GM18511 (cell line): ENCODE results near the gene DLX5.

Experiments used
- ATAC-seq: cut with Tn5 transposase; IDR thresholded peaks from one replicate; pipeline ENCODE4 v1.9.1; 2021; ENCODE audit warnings: mild to moderate bottlenecking, moderate library complexity; ENCODE audit not compliant: unreplicated experiment

DLX5 gene

GRCh38 chr7:97018791-97019531 lies 5.7 kb downstream of the DLX5 start:
- ATAC-seq: no peak

DNA sequence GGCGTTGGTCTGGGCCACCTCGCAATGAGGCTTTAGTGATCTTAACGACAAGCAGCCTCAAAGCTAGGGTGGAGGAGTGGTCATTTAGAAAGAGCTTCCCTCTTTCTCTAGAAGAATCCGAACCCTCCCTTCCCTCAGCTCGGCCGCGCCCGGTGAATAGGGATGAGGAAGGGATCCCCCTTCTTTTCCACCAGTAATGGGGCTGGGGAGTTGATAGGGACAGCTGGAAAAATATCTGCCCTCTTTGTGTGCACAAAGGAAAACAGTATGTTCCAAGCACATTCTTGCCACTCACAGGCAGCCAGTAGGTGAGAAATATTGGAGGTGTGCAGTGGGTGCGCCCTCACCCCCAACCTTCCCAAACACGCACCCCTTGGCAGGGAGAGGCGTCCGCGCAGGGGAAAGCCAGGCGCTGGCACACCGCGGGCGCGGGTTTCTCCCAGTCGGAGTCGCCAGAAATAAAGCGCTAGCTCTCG lies 6.5 kb downstream of the DLX5 start:
- ATAC-seq: no peak

DNA sequence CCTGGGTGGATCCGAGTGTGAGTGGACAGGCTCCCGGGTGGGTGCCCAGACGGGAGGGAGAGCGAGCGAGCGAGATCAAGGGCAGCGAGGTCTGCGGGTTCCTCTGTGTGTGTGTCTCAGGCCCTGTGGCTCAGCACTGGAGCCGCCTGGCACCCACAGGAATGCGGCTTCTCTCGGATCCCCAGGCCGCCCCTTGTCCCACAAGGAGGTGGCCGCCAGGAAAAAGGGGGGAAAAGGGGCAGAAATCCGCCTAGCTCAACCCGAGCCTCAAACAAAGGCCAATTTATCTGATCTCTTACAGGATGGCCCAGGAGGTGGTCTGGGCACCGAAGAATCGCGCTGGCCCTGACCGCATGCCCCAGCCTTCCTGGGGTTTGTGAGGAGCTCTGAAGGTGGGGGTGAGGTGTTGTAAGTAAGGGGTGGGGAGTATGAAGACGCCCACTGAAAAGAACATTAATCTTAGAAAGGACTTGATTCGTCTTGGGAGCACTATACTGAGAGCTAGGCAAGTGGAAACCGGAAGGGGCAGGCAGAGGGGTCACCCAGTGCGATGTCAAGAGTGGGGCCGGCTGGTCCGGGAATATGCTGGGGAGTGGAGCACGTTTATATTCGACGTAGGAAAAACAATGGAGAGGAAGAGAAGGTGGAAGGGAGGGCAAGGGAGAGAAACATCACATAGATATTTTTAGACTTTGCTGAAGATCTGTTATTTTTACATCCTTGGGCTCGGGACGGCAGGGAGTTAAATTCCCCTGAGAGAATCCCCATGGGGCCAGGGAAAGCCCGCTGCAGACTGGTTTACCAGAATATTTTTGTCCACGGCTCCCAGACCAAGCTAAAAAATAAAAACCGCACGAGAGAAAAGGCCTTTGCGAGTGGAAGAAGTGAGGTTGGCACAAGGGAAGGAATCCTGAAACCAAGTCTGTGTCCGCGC lies 7.2 kb downstream of the DLX5 start:
- ATAC-seq: no peak

GRCh38 chr7:97016381-97017191 lies 8.0 kb downstream of the DLX5 start:
- ATAC-seq: no peak

DNA sequence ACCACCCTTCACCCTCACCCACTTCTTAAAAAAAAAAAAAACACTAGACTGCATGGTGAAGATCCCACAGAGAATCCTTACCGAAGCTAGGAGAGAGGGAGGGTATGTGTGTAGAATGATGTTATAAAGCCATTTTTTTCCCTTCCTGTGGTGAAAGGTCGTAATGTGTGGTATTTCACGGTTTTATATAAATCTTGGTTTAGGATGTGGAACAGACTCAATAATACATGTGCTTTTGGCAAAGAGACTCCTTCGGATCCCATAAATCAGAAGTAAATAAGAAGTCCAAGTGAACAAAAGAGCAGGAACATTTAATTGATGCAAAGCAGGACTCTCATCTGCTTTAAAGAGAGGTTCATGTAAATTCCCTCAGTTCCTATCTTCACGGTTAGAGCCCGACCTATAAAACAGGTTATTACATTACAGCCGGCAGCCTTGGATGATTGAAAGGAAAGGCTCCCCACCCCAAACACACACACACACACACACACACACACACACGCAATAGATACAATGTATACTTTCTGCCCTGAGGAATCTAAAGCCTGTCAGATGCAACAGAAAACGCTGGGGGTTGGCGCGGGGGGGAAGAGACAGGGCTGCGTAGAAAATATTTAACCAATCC lies 8.8 kb downstream of the DLX5 start:
- ATAC-seq: no peak

GRCh38 chr7:97015279-97015678 lies 9.4 kb downstream of the DLX5 start:
- no peak for ATAC-seq

- ATAC-seq: no peak
Observed at GRCh38 chr7:97014145-97014750, 10.4 kb downstream of the DLX5 start.

DNA sequence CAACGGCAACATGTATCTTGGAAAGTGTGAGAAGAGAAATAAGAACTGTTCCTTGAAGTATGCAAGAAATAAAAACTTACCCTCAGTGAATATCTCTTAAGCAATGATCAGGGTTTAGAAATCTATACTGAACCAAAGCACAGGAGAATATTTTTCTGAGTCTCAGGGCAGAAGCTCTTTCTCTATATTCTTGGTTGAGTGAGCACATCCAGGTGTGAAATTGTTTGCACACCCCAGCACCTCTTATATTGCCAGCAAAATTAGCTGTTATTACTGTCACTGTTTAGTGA lies 10.8 kb downstream of the DLX5 start:
- no peak for ATAC-seq

DNA sequence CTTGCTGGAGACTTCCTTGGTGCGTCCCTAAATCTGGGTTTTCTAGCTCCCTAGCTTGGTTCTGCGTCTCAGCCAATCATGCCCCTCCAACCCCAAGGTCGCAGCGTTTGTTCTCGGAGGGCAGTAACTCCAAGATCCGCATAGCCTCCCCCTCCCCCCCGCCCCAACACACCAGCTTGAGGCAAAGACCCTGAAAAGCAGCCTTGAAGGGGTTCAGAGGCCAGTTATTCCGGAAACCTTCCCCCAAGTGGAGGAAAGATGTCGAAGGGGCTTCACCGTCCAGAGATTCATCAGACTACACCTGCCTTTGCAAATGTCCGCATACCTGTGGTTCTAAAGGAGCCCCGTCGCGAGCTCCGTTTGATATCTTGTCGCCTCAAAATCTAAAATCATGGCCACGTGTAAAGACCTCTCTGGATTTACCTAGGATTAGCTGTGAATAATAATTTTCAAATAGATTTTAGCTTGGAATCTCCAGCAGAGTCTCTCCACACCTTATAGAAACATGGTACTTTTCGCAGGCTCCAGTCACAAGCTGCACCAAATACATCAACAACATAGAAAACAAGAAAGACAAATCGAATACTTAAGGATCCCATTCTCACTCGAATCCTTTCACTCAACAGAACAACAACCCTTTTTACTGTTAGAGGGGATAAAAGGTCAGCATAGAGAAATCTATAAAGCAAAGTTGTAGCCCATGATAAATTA lies 11.3 kb downstream of the DLX5 start:
- no peak for ATAC-seq

DNA sequence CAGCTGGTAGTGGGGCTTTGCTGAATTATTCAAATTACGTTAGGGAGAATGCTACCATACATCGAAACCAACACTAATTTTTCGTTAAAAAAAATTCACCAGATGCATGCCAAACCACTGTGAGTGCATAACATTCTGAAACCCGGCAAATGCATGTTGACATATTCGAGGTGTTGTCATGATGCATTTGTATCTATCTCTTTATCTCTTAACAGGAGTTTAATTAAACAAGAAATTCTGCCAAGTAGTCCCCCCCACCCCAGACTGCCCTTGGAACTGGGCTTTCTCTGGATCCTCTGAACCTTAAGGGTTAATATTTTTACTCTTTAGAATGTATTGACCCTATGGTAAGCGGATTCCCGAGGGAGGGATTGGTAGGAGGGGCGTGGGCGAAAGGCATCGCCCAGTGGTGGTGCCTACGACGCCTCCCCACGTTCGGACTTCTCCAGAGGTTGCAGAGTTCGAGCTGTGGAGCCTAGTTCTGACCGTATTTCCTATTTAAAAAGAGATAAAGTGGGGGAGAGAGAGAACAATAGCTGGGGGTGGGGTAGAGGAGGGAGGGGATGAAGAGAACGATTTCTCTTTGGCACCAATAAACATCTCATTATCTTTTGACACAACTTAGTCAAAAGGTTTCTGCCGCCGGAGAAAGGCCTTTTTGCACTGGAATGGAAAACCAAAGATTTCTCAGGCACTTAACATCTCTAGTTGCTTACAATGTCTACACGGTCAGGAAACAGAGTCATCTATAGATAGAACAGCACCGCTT lies 12.1 kb downstream of the DLX5 start:
- ATAC-seq: no peak

DNA sequence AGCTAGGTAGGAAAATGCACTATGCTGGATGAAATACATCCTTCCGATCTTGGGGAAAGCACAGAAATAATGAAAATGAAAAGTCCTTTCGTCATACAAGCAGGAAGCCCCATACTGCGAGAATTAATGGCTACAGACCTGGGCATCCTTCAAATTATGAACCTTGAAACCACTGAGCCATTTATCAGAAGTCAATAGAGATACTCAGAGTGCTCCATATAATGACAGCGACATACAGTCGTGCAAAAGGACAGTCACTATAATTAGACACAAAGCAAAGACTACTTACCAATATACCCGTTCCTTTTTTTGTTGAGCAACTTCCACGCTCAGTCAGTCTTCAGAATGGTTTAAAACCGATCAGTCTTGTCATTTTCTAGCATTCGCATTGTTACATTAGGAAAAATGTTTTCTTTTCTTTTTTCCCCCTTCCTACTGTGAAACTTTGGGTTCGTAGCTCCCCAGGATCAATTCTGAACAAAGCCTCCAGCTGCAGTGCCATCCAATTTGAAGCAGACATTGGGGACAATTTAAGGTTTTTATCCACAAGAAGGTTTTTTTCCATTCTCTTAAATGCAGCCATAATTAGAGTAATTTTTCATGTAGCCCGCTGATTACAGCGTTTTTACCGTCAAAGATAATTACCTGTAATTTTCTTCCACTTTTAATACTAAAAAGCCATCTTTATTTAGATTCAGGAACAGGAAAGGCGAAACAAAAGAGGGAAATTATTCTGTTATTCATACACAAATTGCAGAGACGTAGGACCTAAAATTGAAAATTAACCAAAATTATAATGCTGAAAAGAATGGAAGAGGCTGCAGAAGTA lies 12.9 kb downstream of the DLX5 start:
- ATAC-seq: no peak

DNA sequence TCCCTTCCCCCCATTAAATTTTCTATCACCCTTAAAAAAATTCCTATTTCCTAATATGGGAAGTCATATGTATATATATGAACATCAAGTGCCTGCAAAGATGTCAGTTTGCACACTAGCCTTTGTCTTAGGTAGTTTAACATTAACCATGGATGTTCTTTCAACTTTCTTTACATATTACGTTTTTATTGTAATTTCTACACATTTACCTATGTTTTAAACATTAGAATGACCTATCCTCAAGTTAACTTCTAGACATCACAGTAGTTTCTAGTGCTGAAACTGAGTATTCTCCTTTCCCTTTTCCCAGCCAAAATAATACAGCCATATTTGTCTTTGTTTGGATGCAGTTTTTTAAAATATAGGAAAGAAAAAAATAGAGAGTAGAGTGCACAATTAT lies 13.5 kb downstream of the DLX5 start:
- no peak for ATAC-seq

DNA sequence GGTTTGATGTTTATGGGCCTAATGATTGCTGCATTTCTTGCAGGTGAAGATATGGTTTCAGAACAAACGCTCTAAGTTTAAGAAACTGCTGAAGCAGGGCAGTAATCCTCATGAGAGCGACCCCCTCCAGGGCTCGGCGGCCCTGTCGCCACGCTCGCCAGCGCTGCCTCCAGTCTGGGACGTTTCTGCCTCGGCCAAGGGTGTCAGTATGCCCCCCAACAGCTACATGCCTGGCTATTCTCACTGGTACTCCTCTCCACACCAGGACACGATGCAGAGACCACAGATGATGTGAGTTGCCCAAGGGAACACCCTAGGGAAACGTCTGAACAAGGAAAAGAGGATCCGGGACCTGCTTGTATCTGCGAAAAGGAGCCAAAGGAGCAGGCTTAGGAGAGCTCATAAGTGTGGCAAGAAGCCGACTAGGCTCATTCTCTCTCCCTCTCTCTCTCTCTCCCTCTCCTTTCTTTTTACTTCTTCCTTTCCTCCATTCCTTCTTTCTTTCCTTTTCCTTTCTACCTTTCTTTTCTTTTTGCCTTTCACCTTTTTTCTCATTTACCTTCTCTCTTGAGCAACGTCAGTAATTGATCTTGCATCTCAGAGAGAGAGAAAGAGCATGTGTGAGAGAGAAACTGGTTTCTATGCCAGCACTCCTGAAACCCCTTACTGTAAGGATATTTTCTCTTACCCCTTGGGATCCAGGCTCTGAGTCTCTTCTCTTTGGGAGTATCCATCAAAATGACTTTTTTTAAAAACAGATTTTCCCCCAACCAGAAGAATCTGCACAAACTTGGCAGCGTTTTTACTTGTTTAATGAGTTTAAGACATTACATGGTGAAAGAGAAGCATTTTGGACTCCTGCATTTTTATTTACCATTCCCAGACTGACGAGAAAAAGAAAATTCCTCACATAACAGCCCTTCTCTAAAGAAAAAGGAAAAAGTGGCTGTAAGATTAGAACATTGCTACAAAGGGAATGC lies 14.6 kb downstream of the DLX5 start:
- ATAC-seq: no peak

DNA sequence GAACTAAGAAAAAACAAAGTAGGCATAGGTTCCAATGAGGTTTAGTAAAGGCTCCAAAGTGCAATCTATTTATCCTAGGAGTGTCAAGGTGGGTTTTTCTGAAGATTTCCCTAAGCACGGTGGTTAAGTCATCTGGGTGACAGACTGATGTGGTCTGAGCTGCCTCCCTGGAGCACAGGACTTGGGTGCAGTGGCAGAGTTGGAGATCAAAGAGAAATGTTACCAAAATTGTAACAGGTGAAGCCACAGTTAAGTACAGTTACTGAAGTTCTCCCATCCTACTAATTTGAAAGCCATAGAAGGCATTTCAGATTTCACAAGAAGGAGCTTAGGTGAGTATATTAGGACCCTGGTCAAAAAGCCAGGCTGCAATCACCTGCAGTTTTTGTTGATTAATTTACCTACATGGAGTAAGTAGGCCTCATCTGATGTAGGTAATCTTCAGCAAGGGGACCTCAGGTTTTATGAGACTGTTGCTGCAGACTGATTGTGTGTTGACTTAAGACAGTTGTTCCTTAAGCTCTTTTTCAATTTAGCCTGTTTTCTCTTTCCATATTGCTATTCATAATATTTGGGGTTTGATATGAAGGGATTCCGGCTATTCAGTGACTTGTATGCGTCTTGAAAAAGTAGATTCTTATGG lies 16.2 kb downstream of the DLX5 start:
- no peak for ATAC-seq

GRCh38 chr7:97007583-97007861 lies 17.1 kb downstream of the DLX5 start:
- ATAC-seq: no peak

GRCh38 chr7:97006816-97007582 lies 17.6 kb downstream of the DLX5 start:
- no peak for ATAC-seq
